COR-L47 (cell line): Measurements from ENCODE around the gene HS3ST6.
"Not testable (repeated sequence)": the region's sequence is repeated elsewhere in the genome, so short reads cannot be mapped to it uniquely, and the experiment has no call there.

Source experiments
- DNase-seq: peaks from one replicate; lab custom pipeline; 2025; lab: John Stamatoyannopoulos, UW

HS3ST6 gene

GRCh38 chr16:1918351-1919326, at the start of gene HS3ST6:
TSS of gene HS3ST6 (minus strand) at chr16:1918415. CDS start at chr16:1918323, 92 bp downstream.
- no peak for DNase-seq

GRCh38 chr16:1966460-1966859, 48.2 kb upstream of the HS3ST6 start, which contains the start of gene RNF151:
TSS of gene RNF151 (plus strand) at chr16:1966856. CDS start at chr16:1966882, 26 bp downstream.
- no peak for DNase-seq

GRCh38 chr16:1965396-1966001, 47.3 kb upstream of the HS3ST6 start:
- DNase-seq: no peak

- peak; percentile 99 for DNase-seq
These were observed 46.5 kb upstream of the HS3ST6 start, which contains the start of gene RPS2 for GRCh38 chr16:1964506-1965395. TSS of gene RPS2 (minus strand) at chr16:1964826. CDS start at chr16:1964625, 201 bp downstream.

GRCh38 chr16:1963806-1964505, 45.7 kb upstream of the HS3ST6 start:
- no peak for DNase-seq

GRCh38 chr16:1962161-1963153, 44.2 kb upstream of the HS3ST6 start:
- not testable (repeated sequence) for DNase-seq

- DNase-seq: no peak
These were observed 43.4 kb upstream of the HS3ST6 start for GRCh38 chr16:1961651-1962067.

- DNase-seq: peak; percentile 44
These were observed 42.7 kb upstream of the HS3ST6 start for GRCh38 chr16:1960665-1961630.

GRCh38 chr16:1959269-1960039, 41.2 kb upstream of the HS3ST6 start, which contains the start of gene NDUFB10:
TSS of gene NDUFB10 (plus strand) at chr16:1959538. CDS start at chr16:1959625, 87 bp downstream.
- DNase-seq: peak; percentile 76

- DNase-seq: no peak
These were observed 40.6 kb upstream of the HS3ST6 start for GRCh38 chr16:1958715-1959268.

GRCh38 chr16:1958143-1958491, 39.9 kb upstream of the HS3ST6 start:
- not testable (repeated sequence) for DNase-seq

GRCh38 chr16:1957434-1958142, 39.4 kb upstream of the HS3ST6 start:
- not testable (repeated sequence) for DNase-seq

- DNase-seq: no peak
These were observed 35.5 kb upstream of the HS3ST6 start for GRCh38 chr16:1953734-1954133.

- no peak for DNase-seq
These were observed 32.3 kb upstream of the HS3ST6 start for GRCh38 chr16:1950559-1950958.

- no peak for DNase-seq
These were observed 31.8 kb upstream of the HS3ST6 start for GRCh38 chr16:1950047-1950446.

GRCh38 chr16:1949507-1949906, 31.3 kb upstream of the HS3ST6 start:
- DNase-seq: no peak

GRCh38 chr16:1947369-1947670, 29.1 kb upstream of the HS3ST6 start:
- no peak for DNase-seq
